HepG2 (cell line): Measurements from ENCODE around the gene RTN1. TPM values are rescaled to one million over a fixed set of nuclear protein-coding genes. Genes with fewer than 3 reads are reported as not detected.
A peak's percentile ranks its signal among the peaks of the same experiment; 100 is the strongest.

Source experiments
- ARNTL ChIP-seq: sonication (generic); formaldehyde crosslinking; IDR thresholded peaks from 2 replicates; pipeline ENCODE4 v1.4.0; 2020; ENCODE audit warnings: mild to moderate bottlenecking, missing genetic modification reagents
- CBX2 ChIP-seq, 2 experiments: fragments of 200-600 bp in 1 of 2; sonication (generic); formaldehyde crosslinking in 1 of 2; IDR thresholded peaks; 2 replicates each; pipeline versions ENCODE4 v1.7.0 to v1.8.1; 2018 to 2022; ENCODE audit warnings: low read depth in 2 of 2, low read length in 1 of 2, mild to moderate bottlenecking in 1 of 2, missing genetic modification reagents in 1 of 2
- ELF1 ChIP-seq: sonication (generic); formaldehyde crosslinking; IDR thresholded peaks from 2 replicates; pipeline ENCODE4 v1.4.0; 2020; ENCODE audit warnings: missing genetic modification reagents
- GFI1 ChIP-seq: sonication (generic); formaldehyde crosslinking; IDR thresholded peaks from 2 replicates; pipeline ENCODE4 v1.5.0; 2020; ENCODE audit warnings: missing genetic modification reagents, mild to moderate bottlenecking, borderline replicate concordance
- HMG20B ChIP-seq: conservative IDR thresholded peaks from 2 replicates; pipeline ENCODE4 v1.6.1; 2016; ENCODE audit warnings: missing genetic modification reagents, missing compliant biosample characterization
- HOXA9 ChIP-seq: sonication (generic); formaldehyde crosslinking; IDR thresholded peaks from 2 replicates; pipeline ENCODE4 v1.8.1; 2022; ENCODE audit warnings: missing genetic modification reagents, mild to moderate bottlenecking, moderate library complexity, borderline replicate concordance
- IKZF4 ChIP-seq: sonication (generic); formaldehyde crosslinking; IDR thresholded peaks from 2 replicates; pipeline ENCODE4 v1.5.1; 2020; ENCODE audit warnings: borderline replicate concordance, mild to moderate bottlenecking, low read depth, missing genetic modification reagents; ENCODE audit errors: not compliant biosample characterization
- KLF16 ChIP-seq, 2 experiments: sonication (generic) in 1 of 2; formaldehyde crosslinking in 1 of 2; IDR thresholded peaks; 2 replicates each; pipeline versions ENCODE4 v1.6.1 to v1.8.0; 2016 to 2023; ENCODE audit warnings: missing genetic modification reagents in 2 of 2, missing compliant biosample characterization in 1 of 2
- MEF2D ChIP-seq: sonication (generic); formaldehyde crosslinking; IDR thresholded peaks from 2 replicates; pipeline ENCODE4 v1.5.1; 2020; ENCODE audit warnings: mild to moderate bottlenecking, missing genetic modification reagents
- MYC ChIP-seq: sonication (generic); formaldehyde crosslinking; IDR thresholded peaks from 2 replicates; pipeline ENCODE4 v1.9.0; 2021; ENCODE audit warnings: missing genetic modification reagents, borderline replicate concordance
- NFE2L1 ChIP-seq: sonication (generic); formaldehyde crosslinking; IDR thresholded peaks from 2 replicates; pipeline ENCODE4 v1.4.0; 2020; ENCODE audit warnings: missing genetic modification reagents, mild to moderate bottlenecking, borderline replicate concordance
- NR3C1 ChIP-seq: sonication (generic); formaldehyde crosslinking; IDR thresholded peaks from 2 replicates; pipeline ENCODE4 v1.4.0; 2020; ENCODE audit warnings: missing genetic modification reagents
- NRL ChIP-seq: sonication (generic); formaldehyde crosslinking; IDR thresholded peaks from 2 replicates; pipeline ENCODE4 v1.5.0; 2020; ENCODE audit warnings: missing genetic modification reagents, mild to moderate bottlenecking, moderate library complexity, borderline replicate concordance
- RBM39 ChIP-seq: fragments of 200-400 bp; formaldehyde crosslinking; IDR thresholded peaks from one replicate; pipeline ENCODE4 v1.6.1; 2018; ENCODE audit warnings: antibody characterized with exemption, mild to moderate bottlenecking, low read depth, low read length; ENCODE audit not compliant: poor library complexity, severe bottlenecking
- RXRB ChIP-seq: IDR thresholded peaks from 2 replicates; pipeline ENCODE4 v1.6.1; 2016; ENCODE audit warnings: borderline replicate concordance, missing genetic modification reagents, missing compliant biosample characterization
- ZFY ChIP-seq: sonication (generic); formaldehyde crosslinking; IDR thresholded peaks from 2 replicates; pipeline ENCODE4 v1.4.0; 2020; ENCODE audit warnings: missing genetic modification reagents
- ZMAT3 ChIP-seq: sonication (generic); formaldehyde crosslinking; conservative IDR thresholded peaks from 2 replicates; pipeline ENCODE4 v1.7.0; 2021; ENCODE audit warnings: missing genetic modification reagents
- ZNF451 ChIP-seq: sonication (generic); formaldehyde crosslinking; IDR thresholded peaks from 2 replicates; pipeline ENCODE4 v1.5.0; 2020; ENCODE audit warnings: mild to moderate bottlenecking, missing genetic modification reagents
- ZNF543 ChIP-seq: sonication (generic); formaldehyde crosslinking; IDR thresholded peaks from 2 replicates; pipeline ENCODE4 v1.4.0; 2020; ENCODE audit warnings: mild to moderate bottlenecking, missing genetic modification reagents
- ZNF768 ChIP-seq: sonication (generic); formaldehyde crosslinking; IDR thresholded peaks from 2 replicates; pipeline ENCODE4 v1.4.0; 2020; ENCODE audit warnings: missing genetic modification reagents
- ZNF839 ChIP-seq: sonication (generic); formaldehyde crosslinking; IDR thresholded peaks from 2 replicates; pipeline ENCODE4 v1.4.0; 2020; ENCODE audit warnings: missing genetic modification reagents, mild to moderate bottlenecking, borderline replicate concordance
- polyA plus RNA-seq, 8 experiments: library from polyadenylated mRNA; depleted of rRNA in 3 of 8; stranded (reverse) in 7 of 8; unstranded in 1 of 8; fragments of >200 nt; fragmentation: Illumina TruSeq in 4 of 8; extraction: Trizol in 4 of 8; gene quantifications; 2 replicates each; pipeline versions ENCODE4 v1.2.1 to v1.2.3, GENCODE V29; 2011 to 2016; ENCODE audit warnings: low read depth in 4 of 8, missing spikeins in 1 of 8, mixed read lengths in 1 of 8; ENCODE audit not compliant: insufficient read depth in 1 of 8
- total RNA-seq, 5 experiments: library from RNA; depleted of rRNA; stranded (reverse); fragments of >200 nt; fragmentation: Illumina TruSeq; extraction: Trizol; gene quantifications; 2 replicates each; pipeline ENCODE4 v1.2.3, GENCODE V29; 2016; ENCODE audit warnings: low read depth in 1 of 5
- TF ChIP-seq, protein P1 (sequence below): sonication (generic); formaldehyde crosslinking; IDR thresholded peaks from 2 replicates; pipeline ENCODE4 v1.4.0; 2020; ENCODE audit warnings: mild to moderate bottlenecking, missing genetic modification reagents
- TF ChIP-seq, protein P2 (sequence below): sonication (generic); formaldehyde crosslinking; IDR thresholded peaks from 2 replicates; pipeline ENCODE4 v1.8.1; 2023; ENCODE audit warnings: mild to moderate bottlenecking, moderate library complexity, missing genetic modification reagents

The RTN1 gene
- total and polyA plus RNA-seq, 2 of the 13 experiments (the other 11 are each of a cell fraction or from before 2014, with no cell fraction given): 0.04 to 0.18 TPM

DNA sequence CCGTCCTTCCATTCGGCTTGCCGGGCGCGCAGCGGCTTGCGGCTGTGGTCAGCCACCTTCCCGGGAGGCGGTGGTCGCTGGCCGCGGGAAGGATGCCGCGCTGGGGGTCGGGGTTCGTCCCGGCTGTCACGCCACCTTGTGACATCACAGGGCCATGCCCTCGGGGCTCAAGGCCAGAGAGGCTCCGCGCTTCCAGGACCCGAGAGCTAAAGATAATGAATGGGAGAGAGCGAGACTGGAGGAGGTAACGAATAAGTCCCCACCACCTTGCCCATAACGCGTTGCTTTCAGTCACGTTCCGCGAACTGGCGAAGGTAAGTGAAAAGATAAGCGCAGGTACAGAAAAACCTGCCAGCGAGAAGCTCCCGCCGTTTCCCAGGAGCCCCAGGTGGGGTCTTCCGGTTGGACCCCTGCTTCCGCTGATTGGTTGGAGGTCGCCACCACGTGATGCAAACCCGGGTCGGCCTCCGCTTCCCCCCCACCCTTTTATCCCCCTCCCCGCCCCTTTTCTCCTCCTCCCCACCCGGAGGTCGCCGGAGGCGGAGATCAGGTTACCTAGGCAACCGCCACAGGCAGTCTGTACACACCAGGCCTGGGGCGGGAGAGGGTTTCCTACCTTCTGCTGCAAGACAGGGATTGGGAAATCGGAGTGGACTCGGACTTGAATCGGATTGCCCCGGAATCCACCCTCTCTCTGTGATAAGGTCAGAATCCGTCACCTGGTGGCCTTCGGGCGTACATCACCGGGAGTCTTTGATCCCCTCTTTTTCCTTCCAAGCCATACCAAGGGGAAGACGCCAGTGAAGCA, 49.2 kb upstream of the RTN1 start, which contains the start of gene LRRC9 (continued):
- TF ChIP-seq, protein P1, sequence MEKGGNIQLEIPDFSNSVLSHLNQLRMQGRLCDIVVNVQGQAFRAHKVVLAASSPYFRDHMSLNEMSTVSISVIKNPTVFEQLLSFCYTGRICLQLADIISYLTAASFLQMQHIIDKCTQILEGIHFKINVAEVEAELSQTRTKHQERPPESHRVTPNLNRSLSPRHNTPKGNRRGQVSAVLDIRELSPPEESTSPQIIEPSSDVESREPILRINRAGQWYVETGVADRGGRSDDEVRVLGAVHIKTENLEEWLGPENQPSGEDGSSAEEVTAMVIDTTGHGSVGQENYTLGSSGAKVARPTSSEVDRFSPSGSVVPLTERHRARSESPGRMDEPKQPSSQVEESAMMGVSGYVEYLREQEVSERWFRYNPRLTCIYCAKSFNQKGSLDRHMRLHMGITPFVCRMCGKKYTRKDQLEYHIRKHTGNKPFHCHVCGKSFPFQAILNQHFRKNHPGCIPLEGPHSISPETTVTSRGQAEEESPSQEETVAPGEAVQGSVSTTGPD (CRISPR knock-in tag): no peak
- TF ChIP-seq HMG20B (CRISPR knock-in tag) (no peak), HOXA9 (CRISPR knock-in tag) (no peak), IKZF4 (no peak), NRL (peak; percentile 67; the same call in 1 of the 2 replicates), MYC (CRISPR knock-in tag) (peak; percentile 57), ELF1 (peak; percentile 50; the same call in 1 of the 2 replicates), NR3C1 (CRISPR knock-in tag) (no peak), ZNF768 (CRISPR knock-in tag) (no peak; the same call in 1 of the 2 replicates), ZNF839 (CRISPR knock-in tag) (no peak; the same call in 1 of the 2 replicates), RXRB (no peak), MEF2D (CRISPR knock-in tag) (no peak; the same call in 1 of the 2 replicates), GFI1 (CRISPR knock-in tag) (peak; percentile 65; the same call in 1 of the 2 replicates), ZFY (CRISPR knock-in tag) (peak; percentile 51; the same call in 1 of the 2 replicates), ZNF451 (0 out of 2 replicates have a peak, but pooled peaks have one; percentile 33), ZMAT3 (CRISPR knock-in tag) (no peak), RBM39 (no peak), KLF16 (CRISPR knock-in tag; IDR thresholded peaks at IDR 0.05) (peak in 1 of 2 experiments; percentile 69; a peak in 1 of 4 replicates), CBX2 (IDR thresholded peaks at IDR 0.05; ENCODE audit: low read depth, low read length) (0 out of 2 replicates have a peak, but pooled peaks have one; percentile 32), CBX2 (CRISPR knock-in tag; IDR thresholded peaks at IDR 0.05; ENCODE audit: low read depth) (no peak), ARNTL (CRISPR knock-in tag) (no peak), ZNF543 (CRISPR knock-in tag) (no peak), NFE2L1 (CRISPR knock-in tag) (no peak)
- TF ChIP-seq, protein P2, sequence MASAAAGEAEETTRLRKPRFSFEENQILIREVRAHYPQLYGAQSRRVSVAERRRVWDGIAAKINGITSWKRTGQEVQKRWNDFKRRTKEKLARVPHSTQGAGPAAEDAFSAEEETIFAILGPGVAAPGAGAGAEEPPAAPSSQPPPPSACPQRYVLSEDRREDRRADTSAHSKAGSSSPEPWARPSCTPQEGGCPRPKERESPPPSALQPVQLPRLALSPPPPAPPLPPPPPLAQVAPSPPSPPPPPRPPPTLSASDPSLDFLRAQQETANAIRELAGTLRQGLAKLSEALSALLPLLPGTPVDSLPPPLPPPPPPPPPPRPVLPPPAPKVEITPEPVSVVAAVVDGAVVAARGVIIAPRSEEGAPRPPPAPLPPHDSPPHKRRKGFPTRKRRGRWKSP (CRISPR knock-in tag): no peak
